Measurements from ENCODE around the gene C15orf40. TPM values are rescaled to one million over a fixed set of nuclear protein-coding genes. Genes with fewer than 3 reads are reported as not detected.

Gene C15orf40
- total RNA-seq, 2 donors from 2014 or later: 19.0 to 22.7 TPM

- Histone ChIP-seq H3K27ac (no peak within 1 kb of the TSS), H3K9ac (ENCODE audit: low read depth in 2 of 2, low read length in 2 of 2) (peak within 1 kb of the TSS in 1 of 2 donors; percentile 56), H3K4me1 (no peaks in the 10 kb centered on the region), H3K27me3 (peaks cover 9% of the 10 kb centered on the region), H3K36me3 (no peaks in the 10 kb centered on the region), H3K4me3 (peak within 1 kb of the TSS; percentile 34), H3K9me3 (no peaks in the 10 kb centered on the region)
- intact Hi-C loops (cut with DNase I): no loop called here
- DNase-seq: no peak
- TF ChIP-seq CTCF (IDR thresholded peaks at IDR 0.05): no peak
Observed at GRCh38 chr15:82952158-82953081, 59.0 kb downstream of the C15orf40 start, which contains the start of gene HOMER2. HOMER2 (minus strand) TSS chr15:82952720; CDS start chr15:82952535, 185 bp downstream.

DNA sequence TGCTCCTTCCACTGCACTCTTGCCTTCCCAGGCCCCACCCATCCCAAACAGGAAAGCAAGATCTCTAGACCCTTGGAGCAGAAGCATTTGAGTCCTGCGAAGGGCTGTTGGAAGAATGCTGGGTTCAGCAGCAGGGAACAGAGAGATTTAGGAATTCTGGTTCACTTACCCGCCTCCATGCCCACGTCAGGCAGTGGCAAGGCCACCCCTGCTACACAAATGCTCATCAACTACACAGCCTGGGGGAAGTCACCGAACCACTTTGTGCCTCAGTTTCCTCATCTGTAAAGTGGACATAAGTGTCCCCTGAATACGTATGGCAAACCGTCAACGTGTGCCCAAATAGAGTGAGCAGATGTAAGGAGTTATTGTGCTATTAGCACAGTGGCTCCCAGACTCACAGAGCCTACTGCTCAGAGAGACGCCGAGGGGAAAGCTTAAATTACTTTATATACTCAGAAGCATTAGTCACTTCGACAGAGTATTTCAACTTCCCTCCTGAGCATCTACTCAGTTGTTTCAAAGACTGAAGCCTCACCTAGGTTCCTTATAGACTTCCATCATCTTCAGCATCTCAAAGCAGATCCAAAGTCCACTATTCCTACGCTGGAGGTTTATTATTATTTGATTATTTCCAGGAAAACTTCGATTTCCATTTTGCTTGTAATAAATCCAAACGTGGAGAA lies 59.8 kb downstream of the C15orf40 start:
- H3K27ac ChIP-seq: no peak overlapping the region
- no peak for DNase-seq
- H3K9me3 ChIP-seq: no peaks in the 10 kb centered on the region
- peaks cover 9% of the 10 kb centered on the region for H3K27me3 ChIP-seq
- no peaks in the 10 kb centered on the region for H3K36me3 ChIP-seq
- no peaks in the 10 kb centered on the region for H3K4me1 ChIP-seq
- intact Hi-C loops (cut with DNase I): no loop called here
- peak overlapping the region in 1 of 2 donors; percentile 56 for H3K9ac ChIP-seq (ENCODE audit: low read depth in 2 of 2, low read length in 2 of 2)
- H3K4me3 ChIP-seq: peak overlapping the region; percentile 34
- no peak for TF ChIP-seq CTCF (IDR thresholded peaks at IDR 0.05)

- no peak for DNase-seq
- no peaks in the 10 kb centered on the region for H3K9me3 ChIP-seq
- TF ChIP-seq CTCF (IDR thresholded peaks at IDR 0.05): no peak
- intact Hi-C loops (cut with DNase I): no loop called here
- H3K4me1 ChIP-seq: no peaks in the 10 kb centered on the region
- no peak overlapping the region for H3K4me3 ChIP-seq
- peaks cover 9% of the 10 kb centered on the region for H3K27me3 ChIP-seq
- no peaks in the 10 kb centered on the region for H3K36me3 ChIP-seq
- no peak overlapping the region for H3K9ac ChIP-seq (ENCODE audit: low read depth in 2 of 2, low read length in 2 of 2)
- no peak overlapping the region for H3K27ac ChIP-seq
Observed at GRCh38 chr15:82950746-82951370, 60.6 kb downstream of the C15orf40 start.

GRCh38 chr15:82950295-82950694 lies 61.1 kb downstream of the C15orf40 start:
- Histone ChIP-seq H3K36me3 (no peaks in the 10 kb centered on the region), H3K4me3 (no peak overlapping the region), H3K27me3 (peaks cover 9% of the 10 kb centered on the region), H3K9ac (ENCODE audit: low read depth in 2 of 2, low read length in 2 of 2) (no peak overlapping the region), H3K4me1 (no peaks in the 10 kb centered on the region), H3K9me3 (no peaks in the 10 kb centered on the region), H3K27ac (no peak overlapping the region)
- intact Hi-C loops (cut with DNase I): no loop called here
- no peak for TF ChIP-seq CTCF (IDR thresholded peaks at IDR 0.05)
- no peak for DNase-seq

DNA sequence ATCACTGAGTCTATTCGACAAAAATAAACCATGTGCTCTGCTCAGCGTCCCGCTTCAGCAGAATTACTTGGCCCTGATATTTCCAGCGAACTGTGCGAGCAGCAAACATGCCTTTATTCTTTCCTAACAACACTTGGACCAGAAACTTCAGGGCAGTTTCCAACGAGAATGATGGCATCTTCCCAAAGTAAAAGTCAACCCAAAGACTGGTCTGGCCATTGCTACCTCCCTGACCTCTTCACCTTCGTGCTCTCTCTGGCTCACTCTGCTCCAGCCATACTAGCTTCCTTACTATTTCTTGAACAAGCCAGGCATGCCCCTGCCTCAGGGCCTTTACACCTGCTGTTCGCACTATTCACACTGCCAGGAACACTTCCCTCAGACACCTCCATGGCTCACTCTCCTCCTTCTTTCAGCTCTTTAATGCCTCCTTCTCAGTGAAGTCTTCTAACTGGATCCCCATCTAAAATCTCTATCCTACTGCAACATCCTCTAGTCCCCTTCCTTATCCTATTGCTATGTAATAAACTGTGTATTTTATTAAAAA lies 65.2 kb downstream of the C15orf40 start:
- Histone ChIP-seq H3K36me3 (no peaks in the 10 kb centered on the region), H3K9me3 (no peaks in the 10 kb centered on the region), H3K9ac (ENCODE audit: low read depth in 2 of 2, low read length in 2 of 2) (no peak overlapping the region), H3K4me3 (no peak overlapping the region), H3K27ac (no peak overlapping the region), H3K27me3 (peaks cover under 1% of the 10 kb centered on the region), H3K4me1 (no peaks in the 10 kb centered on the region)
- no peak for DNase-seq
- intact Hi-C loops (cut with DNase I): no loop called here
- no peak for TF ChIP-seq CTCF (IDR thresholded peaks at IDR 0.05)
